SK-N-SH (cell line): ENCODE results near the gene RABEP2. TPM values are rescaled to one million over a fixed set of nuclear protein-coding genes. Genes with fewer than 3 reads are reported as not detected.
"Not testable (repeated sequence)": the region's sequence is repeated elsewhere in the genome, so short reads cannot be mapped to it uniquely, and the experiment has no call there.

ENCODE experiments used
- CTCF ChIA-PET: fragments of 300-600, 350-600 bp; formaldehyde crosslinking; extraction: SDS; loops from one replicate; lab custom pipeline; 2021; lab: Yijun Ruan, JAX
- POLR2A ChIA-PET: fragments of 350-600 bp; sonication (Branson Sonifier 250); formaldehyde crosslinking; extraction: SDS; loops from one replicate; lab custom pipeline; 2020; ENCODE audit warnings: antibody characterized with exemption, inconsistent platforms; lab: Yijun Ruan, JAX
- DNase-seq: peaks from one replicate; pipeline ENCODE4 v3.0.0; 2012
- H2AFZ ChIP-seq: fragments of 200-600 bp; sonication (generic); 2 replicates; pipeline ENCODE4 v1.8.1; 2016; ENCODE audit warnings: antibody characterized with exemption, mild to moderate bottlenecking, low read depth
- H3F3A ChIP-seq: fragments of 200-600 bp; sonication (generic); replicated peaks from 2 replicates; pipeline ENCODE3; 2016; ENCODE audit warnings: antibody characterized with exemption, mild to moderate bottlenecking; ENCODE audit not compliant: insufficient read depth
- H3K27ac ChIP-seq, 2 experiments: fragments of 200-500 bp in 1 of 2; fragments of 200-600 bp in 1 of 2; sonication (Bioruptor generic) in 1 of 2; sonication (generic), shearing (Covaris generic) in 1 of 2; 2 replicates each; pipeline versions ENCODE4 v1.5.1 to v1.6.1; 2014 to 2016; ENCODE audit warnings: low read depth in 2 of 2, inconsistent platforms in 1 of 2, low read length in 1 of 2, mild to moderate bottlenecking in 1 of 2, mixed read lengths in 1 of 2
- H3K27me3 ChIP-seq: fragments of 200-600 bp; sonication (generic), shearing (Covaris generic); 2 replicates; pipeline ENCODE4 v1.6.1; 2016; ENCODE audit warnings: mixed run types; ENCODE audit not compliant: insufficient read depth
- H3K36me3 ChIP-seq, 2 experiments: fragments of 200-500 bp in 1 of 2; fragments of 200-600 bp in 1 of 2; sonication (Bioruptor generic) in 1 of 2; sonication (generic) in 1 of 2; replicated peaks in 1 of 2; 2 replicates each; pipeline versions ENCODE3 to v1.5.1; 2014 to 2016; ENCODE audit warnings: low read length in 1 of 2, mild to moderate bottlenecking in 1 of 2; ENCODE audit not compliant: insufficient read depth in 2 of 2, control insufficient read depth in 1 of 2
- H3K4me1 ChIP-seq, 2 experiments: fragments of 200-500 bp in 1 of 2; fragments of 200-600 bp in 1 of 2; sonication (Bioruptor generic) in 1 of 2; sonication (generic), shearing (Covaris generic) in 1 of 2; 2 replicates each; pipeline versions ENCODE4 v1.5.1 to v1.6.1; 2014 to 2016; ENCODE audit warnings: low read depth in 1 of 2, low read length in 1 of 2, mixed run types in 1 of 2; ENCODE audit not compliant: insufficient read depth in 2 of 2, control insufficient read depth in 1 of 2
- H3K4me2 ChIP-seq: fragments of 200-600 bp; sonication (generic), shearing (Covaris generic); 2 replicates; pipeline ENCODE4 v1.6.1; 2017; ENCODE audit warnings: mixed run types
- H3K4me3 ChIP-seq, 2 experiments: fragments of 200-500 bp in 1 of 2; fragments of 200-600 bp in 1 of 2; sonication (Bioruptor generic) in 1 of 2; sonication (generic), shearing (Covaris generic) in 1 of 2; 2 replicates each; pipeline versions ENCODE4 v1.5.1 to v1.8.1; 2014 to 2016; ENCODE audit warnings: low read depth in 2 of 2, inconsistent platforms in 1 of 2, low read length in 1 of 2, mild to moderate bottlenecking in 1 of 2, mixed read lengths in 1 of 2, moderate library complexity in 1 of 2
- H3K79me2 ChIP-seq: fragments of 200-600 bp; sonication (generic); 2 replicates; pipeline ENCODE4 v1.8.1; 2017; ENCODE audit warnings: mild to moderate bottlenecking; ENCODE audit not compliant: insufficient read depth
- H3K9ac ChIP-seq: fragments of 200-600 bp; sonication (generic); 2 replicates; pipeline ENCODE4 v1.6.1; 2017; ENCODE audit warnings: mixed run types
- H3K9me2 ChIP-seq: fragments of 200-600 bp; sonication (generic); 2 replicates; pipeline ENCODE4 v1.6.1; 2017; ENCODE audit warnings: mixed run types
- H3K9me3 ChIP-seq: fragments of 200-600 bp; sonication (generic); 2 replicates; pipeline ENCODE4 v1.6.1; 2017; ENCODE audit warnings: mixed run types, mild to moderate bottlenecking, moderate library complexity
- H4K20me1 ChIP-seq: fragments of 200-600 bp; sonication (generic); 2 replicates; pipeline ENCODE4 v1.6.1; 2017; ENCODE audit warnings: mild to moderate bottlenecking, mixed run types; ENCODE audit not compliant: insufficient read depth
- CTCF ChIP-seq: fragments of 200-600 bp; sonication (generic); IDR thresholded peaks from 2 replicates; pipeline ENCODE4 v1.6.1; 2017; ENCODE audit warnings: antibody characterized with exemption, mild to moderate bottlenecking, moderate library complexity
- EP300 ChIP-seq, 2 experiments: IDR thresholded peaks; 2 replicates each; pipeline versions ENCODE4 v1.4.0 to v1.6.1; 2012; ENCODE audit warnings: borderline replicate concordance in 1 of 2, low read depth in 1 of 2, low read length in 1 of 2
- EZH2phosphoT487 ChIP-seq: fragments of 200-600 bp; sonication (generic); IDR thresholded peaks from 2 replicates; pipeline ENCODE4 v1.6.1; 2017; ENCODE audit warnings: low read depth, mixed run types, mild to moderate bottlenecking, antibody characterized with exemption, moderate library complexity, borderline replicate concordance
- FOSL2 ChIP-seq: IDR thresholded peaks from 2 replicates; pipeline ENCODE4 v1.4.0; 2012; ENCODE audit warnings: low read depth, mild to moderate bottlenecking, moderate library complexity, borderline replicate concordance
- GATA2 ChIP-seq: sonication (generic); formaldehyde crosslinking; IDR thresholded peaks from 2 replicates; pipeline ENCODE4 v1.5.0; 2020; ENCODE audit warnings: mild to moderate bottlenecking, missing genetic modification reagents
- JUND ChIP-seq: IDR thresholded peaks from 2 replicates; pipeline ENCODE4 v1.4.0; 2012
- MAX ChIP-seq: IDR thresholded peaks from 2 replicates; pipeline ENCODE4 v1.4.0; 2012; ENCODE audit warnings: low read depth
- MXI1 ChIP-seq: IDR thresholded peaks from 2 replicates; pipeline ENCODE4 v1.6.1; 2012; ENCODE audit warnings: mild to moderate bottlenecking, low read depth, low read length, improper control_type of control experiment
- NFIC ChIP-seq: IDR thresholded peaks from 2 replicates; pipeline ENCODE4 v1.4.0; 2012; ENCODE audit warnings: borderline replicate concordance
- NRF1 ChIP-seq: IDR thresholded peaks from 2 replicates; pipeline ENCODE4 v1.6.1; 2012; ENCODE audit warnings: low read depth, mild to moderate bottlenecking, low read length
- PBX3 ChIP-seq: IDR thresholded peaks from 2 replicates; pipeline ENCODE4; 2012
- RAD21 ChIP-seq: IDR thresholded peaks from 2 replicates; pipeline ENCODE4 v1.6.1; 2012; ENCODE audit warnings: mild to moderate bottlenecking, low read length
- REST ChIP-seq: IDR thresholded peaks from 2 replicates; pipeline ENCODE4 v1.6.1; 2012; ENCODE audit warnings: mild to moderate bottlenecking, low read depth, low read length, moderate library complexity
- RFX5 ChIP-seq: IDR thresholded peaks from 2 replicates; pipeline ENCODE4 v1.6.1; 2012; ENCODE audit warnings: mild to moderate bottlenecking, improper control_type of control experiment, low read length
- RXRA ChIP-seq: IDR thresholded peaks from 2 replicates; pipeline ENCODE4 v1.4.0; 2012; ENCODE audit warnings: low read depth, mild to moderate bottlenecking, borderline replicate concordance
- SIN3A ChIP-seq: IDR thresholded peaks from 2 replicates; pipeline ENCODE4 v1.6.1; 2012; ENCODE audit warnings: low read depth, mild to moderate bottlenecking, low read length, moderate library complexity, borderline replicate concordance
- TAF1 ChIP-seq: IDR thresholded peaks from 2 replicates; pipeline ENCODE4 v1.6.1; 2012; ENCODE audit warnings: low read depth, mild to moderate bottlenecking, low read length, moderate library complexity, borderline replicate concordance
- TEAD4 ChIP-seq: IDR thresholded peaks from 2 replicates; pipeline ENCODE4 v1.4.0; 2012; ENCODE audit warnings: mild to moderate bottlenecking, borderline replicate concordance; ENCODE audit not compliant: insufficient read depth
- WGBS: methylation state at CpG from one replicate; pipeline ENCODE4 v1.1.6; 2017; ENCODE audit warnings: low lambda C conversion rate; 5-methylcytosine and 5-hydroxymethylcytosine counted together
- polyA plus RNA-seq, 3 experiments: library from polyadenylated mRNA; depleted of rRNA; stranded (reverse); fragments of >200 nt; gene quantifications; 2 replicates each; pipeline ENCODE4 v1.2.3, GENCODE V29; 2012

Gene RABEP2
- polyA plus RNA-seq, 1 of the 3 experiments (the other 2 are of a cell fraction), result 46.1 TPM

GRCh38 chr16:28930203-28930602 lies 5.2 kb upstream of the RABEP2 start (continued):
- TF ChIP-seq PBX3 (no peak), JUND (no peak)

- H3K27me3 ChIP-seq, result no peaks in the 10 kb centered on the region
- H3K4me2 ChIP-seq, result no peak overlapping the region
- WGBS, result 100% methylated on average over 1 of the region's 1 CpG
- H3K4me1 ChIP-seq, result peaks cover 0 to 5% of the 10 kb centered on the region in 2 experiments; a peak in 1 of 4 replicates
- POLR2A ChIA-PET, result interaction anchor here (0.6 kb wide), 1 partner anchor 1422 kb away, joined by 3 read pairs; no protein-coding TSS in a partner anchor
- no peaks in the 10 kb centered on the region for H3K9me2 ChIP-seq
- DNase-seq, result no peak
- TF ChIP-seq EZH2phosphoT487 (no peak), NRF1 (no peak), MAX (no peak), RXRA (no peak), TEAD4 (no peak), JUND (no peak), REST (no peak), EP300 (IDR thresholded peaks at IDR 0.05; ENCODE audit: borderline replicate concordance in 1 of 2, low read depth in 1 of 2, low read length in 1 of 2) (no peak), FOSL2 (no peak), CTCF (no peak), RAD21 (no peak), NFIC (no peak), MXI1 (no peak), TAF1 (no peak), SIN3A (no peak), GATA2 (no peak), RFX5 (no peak)
- TF ChIP-seq, all 33 proteins: peak for 0
- H4K20me1 ChIP-seq, result 0 out of 2 replicates have a peak, but pooled peaks cover 6% of the 10 kb centered on the region
- no peak overlapping the region for H2AFZ ChIP-seq
- H3K9me3 ChIP-seq, result no peaks in the 10 kb centered on the region
- CTCF ChIA-PET, result interaction anchor here (2.0 kb wide), 1 partner anchor 17 kb away, joined by 10 read pairs; no protein-coding TSS in a partner anchor
- H3K27ac ChIP-seq, result no peak overlapping the region
- H3K79me2 ChIP-seq, result 0 out of 2 replicates have a peak, but pooled peaks cover under 1% of the 10 kb centered on the region
- H3K36me3 ChIP-seq, result peaks cover 0 to 7% of the 10 kb centered on the region in 2 experiments
- H3K4me3 ChIP-seq, result no peak overlapping the region
- H3F3A ChIP-seq, result peaks cover 10% of the 10 kb centered on the region
- H3K9ac ChIP-seq, result no peak overlapping the region
These were observed 2.8 kb upstream of the RABEP2 start for GRCh38 chr16:28927815-28928214.

GRCh38 chr16:28926284-28926683 lies 1.2 kb upstream of the RABEP2 start:
- H3K9ac ChIP-seq, result peak overlapping the region; percentile 99; the same call in 1 of the 2 replicates
- peak overlapping the region in 1 of 2 experiments; percentile 98; a peak in 2 of 4 replicates for H3K27ac ChIP-seq
- WGBS, result 68% methylated on average over 2 of the region's 2 CpGs
- H3K27me3 ChIP-seq, H3K4me1 ChIP-seq, DNase-seq, H3K9me2 ChIP-seq, H3K9me3 ChIP-seq, H3K36me3 ChIP-seq, H4K20me1 ChIP-seq, H3K79me2 ChIP-seq, H2AFZ ChIP-seq: not testable (repeated sequence)
- ChIA-PET POLR2A (interaction anchor here (1.2 kb wide), 1 partner anchor 63 kb away, joined by 4 read pairs; the partner anchor contains the start of gene SH2B1), CTCF (interaction anchor here (2.0 kb wide), 1 partner anchor 19 kb away, joined by 10 read pairs; no protein-coding TSS in a partner anchor)
- peak overlapping the region in 1 of 2 experiments; percentile 96; a peak in 3 of 4 replicates for H3K4me3 ChIP-seq
- peak overlapping the region; percentile 82 for H3K4me2 ChIP-seq
- peaks cover 10% of the 10 kb centered on the region for H3F3A ChIP-seq
